Lower leg skin (tissue), 4 donors: Measurements from ENCODE around the gene MYO9B. TPM values are rescaled to one million over a fixed set of nuclear protein-coding genes. Genes with fewer than 3 reads are reported as not detected.
A peak's percentile ranks its signal among the peaks of the same experiment; 100 is the strongest.
"Not testable (repeated sequence)": the region's sequence is repeated elsewhere in the genome, so short reads cannot be mapped to it uniquely, and the experiment has no call there.

Experiments used
- DNase-seq, 2 donors: peaks; one replicate each; pipeline ENCODE4 v3.0.0-alpha.2; 2019; ENCODE audit warnings: low spot score in 2 of 2
- H3K4me3 ChIP-seq: fragments of 200-600 bp; sonication (generic); 2 replicates; pipeline ENCODE4 v1.5.1; 2017; ENCODE audit warnings: mild to moderate bottlenecking, low read depth; ENCODE audit not compliant: poor library complexity, severe bottlenecking
- CTCF ChIP-seq, 3 donors: fragments of 450-650 bp; IDR thresholded peaks; one replicate each; pipeline ENCODE4 v1.5.1; 2016; ENCODE audit warnings: antibody characterized with exemption in 3 of 3, mild to moderate bottlenecking in 3 of 3, moderate library complexity in 2 of 3
- POLR2A ChIP-seq, 2 donors: fragments of 450-650 bp; IDR thresholded peaks; one replicate each; pipeline ENCODE4 v1.6.1; 2016 to 2017; ENCODE audit warnings: antibody characterized with exemption in 2 of 2, mild to moderate bottlenecking in 1 of 2, moderate library complexity in 1 of 2
- WGBS, 2 donors: methylation state at CpG; one replicate each; pipeline ENCODE4 v1.1.5; 2018; 5-methylcytosine and 5-hydroxymethylcytosine counted together
- intact Hi-C: fragments of 100-400 bp; cut with DNase I; formaldehyde crosslinking; loops from one replicate; pipeline ENCODE4 v1.15.0; 2023; ENCODE audit warnings: low total_unique reads
- total RNA-seq, 4 donors: library from RNA; depleted of rRNA; stranded (reverse); fragments of >200 nt; gene quantifications; one replicate each; pipeline ENCODE4 v1.1.0, GENCODE V29; 2016

Gene MYO9B
- total RNA-seq, 4 donors from 2014 or later = 29.2 to 63.1 (median 43.5) TPM

- WGBS, 2 donors = 87% methylated on average over 7 of the region's 7 CpGs
- intact Hi-C loops = no loop called here
- H3K4me3 ChIP-seq = no peak overlapping the region
- DNase-seq = no peak
- no peak for TF ChIP-seq POLR2A (IDR thresholded peaks at IDR 0.05)
- no peak for TF ChIP-seq CTCF (IDR thresholded peaks at IDR 0.05)
Measured at GRCh38 chr19:17104679-17105078, 29.1 kb downstream of the MYO9B start.

GRCh38 chr19:17105556-17105955, 30.0 kb downstream of the MYO9B start:
- intact Hi-C loops = no loop called here
- 78 to 82% methylated on average over 3 of the region's 3 CpGs for WGBS, 2 donors
- DNase-seq = no peak
- TF ChIP-seq CTCF (IDR thresholded peaks at IDR 0.05) (no peak), POLR2A (IDR thresholded peaks at IDR 0.05) (no peak)
- no peak overlapping the region for H3K4me3 ChIP-seq

- H3K4me3 ChIP-seq, intact Hi-C loops, DNase-seq: not testable (repeated sequence)
- 87 to 98% methylated on average over 4 of the region's 4 CpGs for WGBS, 2 donors
Measured at GRCh38 chr19:17106964-17107363, 31.4 kb downstream of the MYO9B start.

- WGBS, 2 donors = 27 to 28% methylated on average over 24 to 27 of the region's 27 CpGs
- no peak for TF ChIP-seq POLR2A (IDR thresholded peaks at IDR 0.05)
- TF ChIP-seq CTCF (IDR thresholded peaks at IDR 0.05) = no peak
Measured at GRCh38 chr19:17107546-17108452, 32.2 kb downstream of the MYO9B start.

GRCh38 chr19:17108453-17108784, 32.8 kb downstream of the MYO9B start:
- DNase-seq = no peak
- no peak for TF ChIP-seq POLR2A (IDR thresholded peaks at IDR 0.05)
- no peak for TF ChIP-seq CTCF (IDR thresholded peaks at IDR 0.05)
- intact Hi-C loops = no loop called here
- 65 to 66% methylated on average over 3 to 4 of the region's 4 CpGs for WGBS, 2 donors
- H3K4me3 ChIP-seq = no peak overlapping the region

More at GRCh38 chr19:17107546-17108452, 32.2 kb downstream of the MYO9B start:
- DNase-seq = peak; percentile 89 to 98
- intact Hi-C loops = no loop called here
- H3K4me3 ChIP-seq = no peak overlapping the region

- no peak for DNase-seq
- TF ChIP-seq POLR2A (IDR thresholded peaks at IDR 0.05) = no peak
- no peak for TF ChIP-seq CTCF (IDR thresholded peaks at IDR 0.05)
- WGBS, 2 donors = 95 to 98% methylated on average over 9 of the region's 9 CpGs
- intact Hi-C loops = no loop called here
- no peak overlapping the region for H3K4me3 ChIP-seq
Measured at GRCh38 chr19:17109300-17109699, 33.7 kb downstream of the MYO9B start.
